MM.1S (cell line): Measurements from ENCODE around the gene WDR88.

Experiments used
- DNase-seq: peaks from one replicate; pipeline ENCODE4 v3.0.0-alpha.2; 2015
- H2AFZ ChIP-seq: fragments of 300-600 bp; sonication (generic); 2 replicates; pipeline ENCODE4 v1.6.0; 2016; ENCODE audit warnings: antibody characterized with exemption, low read length
- H3F3A ChIP-seq: fragments of 300-600 bp; sonication (generic); 2 replicates; pipeline ENCODE4 v1.6.1; 2016; ENCODE audit warnings: mild to moderate bottlenecking, antibody characterized with exemption, low read length, moderate library complexity, mixed read lengths; ENCODE audit not compliant: insufficient read depth
- H3K27ac ChIP-seq: fragments of 300-600 bp; sonication (generic); 2 replicates; pipeline ENCODE4 v1.5.1; 2016; ENCODE audit warnings: mild to moderate bottlenecking, low read length
- H3K27me3 ChIP-seq: fragments of 300-600 bp; sonication (generic); replicated peaks from 2 replicates; pipeline ENCODE4 v1.6.0; 2016; ENCODE audit warnings: low read length; ENCODE audit not compliant: insufficient read depth
- H3K36me3 ChIP-seq: fragments of 300-600 bp; sonication (generic); replicated peaks from 2 replicates; pipeline ENCODE4 v1.6.1; 2016; ENCODE audit warnings: mild to moderate bottlenecking, low read length, mixed read lengths; ENCODE audit not compliant: insufficient read depth
- H3K4me1 ChIP-seq: fragments of 300-600 bp; sonication (generic); 2 replicates; pipeline ENCODE4 v1.6.1; 2016; ENCODE audit warnings: low read length, mixed read lengths
- H3K4me2 ChIP-seq: fragments of 300-600 bp; sonication (generic); 2 replicates; pipeline ENCODE4 v1.6.0; 2016; ENCODE audit warnings: low read depth, low read length
- H3K4me3 ChIP-seq: fragments of 300-600 bp; sonication (generic); 2 replicates; pipeline ENCODE4 v1.5.1; 2016; ENCODE audit warnings: low read length, mixed read lengths
- H3K79me2 ChIP-seq: fragments of 300-600 bp; sonication (generic); 2 replicates; pipeline ENCODE4 v1.6.1; 2016; ENCODE audit warnings: mixed run types, low read length, mixed read lengths
- H3K9ac ChIP-seq: fragments of 300-600 bp; sonication (generic); 2 replicates; pipeline ENCODE4 v1.6.1; 2016; ENCODE audit warnings: low read length, mixed read lengths
- H3K9me2 ChIP-seq: fragments of 300-600 bp; sonication (generic); replicated peaks from 2 replicates; pipeline ENCODE4 v1.6.1; 2016; ENCODE audit warnings: mild to moderate bottlenecking, low read length, mixed read lengths; ENCODE audit not compliant: insufficient read depth
- H3K9me3 ChIP-seq: fragments of 300-600 bp; sonication (generic); replicated peaks from 2 replicates; pipeline ENCODE4 v1.6.1; 2016; ENCODE audit warnings: mild to moderate bottlenecking, low read length, mixed read lengths; ENCODE audit not compliant: insufficient read depth
- H4K20me1 ChIP-seq: fragments of 300-600 bp; sonication (generic); 2 replicates; pipeline ENCODE4 v1.6.1; 2016; ENCODE audit warnings: mild to moderate bottlenecking, low read length, moderate library complexity, mixed read lengths; ENCODE audit not compliant: insufficient read depth
- CTCF ChIP-seq: fragments of 300-600 bp; sonication (generic); IDR thresholded peaks from 2 replicates; pipeline ENCODE4 v1.5.1; 2016; ENCODE audit warnings: antibody characterized with exemption, low read length, mixed read lengths
- EZH2 ChIP-seq: fragments of 300-600 bp; sonication (generic); optimal IDR thresholded peaks from 2 replicates; pipeline ENCODE3; 2017; ENCODE audit warnings: low read depth, mild to moderate bottlenecking, antibody characterized with exemption, low read length, mixed read lengths
- EZH2phosphoT487 ChIP-seq: fragments of 300-600 bp; sonication (generic); IDR thresholded peaks from 2 replicates; pipeline ENCODE4 v1.6.1; 2018; ENCODE audit warnings: antibody characterized with exemption, low read length

WDR88 gene

GRCh38 chr19:33214596-33214995 is 82.7 kb downstream of the WDR88 start:
- DNase-seq: no peak

GRCh38 chr19:33215438-33216197 is 83.7 kb downstream of the WDR88 start:
- peaks cover 90% of the 10 kb centered on the region for H3K27me3 ChIP-seq
- no peak overlapping the region for H2AFZ ChIP-seq
- H3K4me3 ChIP-seq: no peak overlapping the region
- H3K27ac ChIP-seq: no peak overlapping the region
- no peaks in the 10 kb centered on the region for H3F3A ChIP-seq
- H3K9me3 ChIP-seq: no peaks in the 10 kb centered on the region
- no peak for DNase-seq
- H4K20me1 ChIP-seq: no peaks in the 10 kb centered on the region
- no peak overlapping the region for H3K9ac ChIP-seq
- H3K36me3 ChIP-seq: no peaks in the 10 kb centered on the region
- H3K9me2 ChIP-seq: no peaks in the 10 kb centered on the region
- no peaks in the 10 kb centered on the region for H3K79me2 ChIP-seq
- no peak overlapping the region for H3K4me2 ChIP-seq
- TF ChIP-seq EZH2 (no peak), CTCF (no peak), EZH2phosphoT487 (no peak)
- no peaks in the 10 kb centered on the region for H3K4me1 ChIP-seq

More at GRCh38 chr19:33214596-33214995, 82.7 kb downstream of the WDR88 start:
- H3K9me2 ChIP-seq: no peaks in the 10 kb centered on the region
- TF ChIP-seq CTCF (peak; percentile 21), EZH2 (no peak)
- no peaks in the 10 kb centered on the region for H3K36me3 ChIP-seq
- H3K4me1 ChIP-seq: no peaks in the 10 kb centered on the region
- no peak overlapping the region for H3K4me2 ChIP-seq
- H3F3A ChIP-seq: no peaks in the 10 kb centered on the region
- H3K9ac ChIP-seq: no peak overlapping the region
- no peaks in the 10 kb centered on the region for H3K79me2 ChIP-seq
- H3K4me3 ChIP-seq: no peak overlapping the region
- H4K20me1 ChIP-seq: no peaks in the 10 kb centered on the region
- H3K27ac ChIP-seq: no peak overlapping the region
- no peak overlapping the region for H2AFZ ChIP-seq
- H3K27me3 ChIP-seq: peaks cover 84% of the 10 kb centered on the region
- no peaks in the 10 kb centered on the region for H3K9me3 ChIP-seq

GRCh38 chr19:33216198-33216830 is 84.4 kb downstream of the WDR88 start:
- Histone ChIP-seq H3K9me3 (no peaks in the 10 kb centered on the region), H3K4me2 (no peak overlapping the region), H3K4me1 (no peaks in the 10 kb centered on the region), H3K36me3 (no peaks in the 10 kb centered on the region), H3K9me2 (no peaks in the 10 kb centered on the region), H4K20me1 (no peaks in the 10 kb centered on the region), H3K79me2 (no peaks in the 10 kb centered on the region), H3K27me3 (peaks cover 90% of the 10 kb centered on the region), H3F3A (no peaks in the 10 kb centered on the region), H2AFZ (no peak overlapping the region), H3K4me3 (no peak overlapping the region), H3K27ac (no peak overlapping the region), H3K9ac (no peak overlapping the region)
- no peak for DNase-seq
- TF ChIP-seq EZH2phosphoT487: no peak
- no peak for TF ChIP-seq EZH2
- no peak for TF ChIP-seq CTCF
